Tibial nerve (tissue), 4 donors: ENCODE measurements around the gene ZNF324. TPM values are rescaled to one million over a fixed set of nuclear protein-coding genes. Genes with fewer than 3 reads are reported as not detected.

Source experiments
- DNase-seq, 2 donors: peaks; one replicate each; pipeline ENCODE4 v3.0.0-alpha.2; 2019; ENCODE audit warnings: low spot score in 2 of 2
- H3K27ac ChIP-seq, 4 donors: fragments of 200-600 bp; sonication (generic) in 3 of 4; one replicate each; pipeline ENCODE4 v1.5.1; 2017 to 2019; ENCODE audit warnings: mild to moderate bottlenecking in 1 of 4
- H3K27me3 ChIP-seq, 2 donors: fragments of 200-600 bp; sonication (generic) in 1 of 2; one replicate each; pipeline versions ENCODE4 v1.5.1 to v1.6.0; 2017 to 2019
- H3K36me3 ChIP-seq, 3 donors: fragments of 200-600 bp; sonication (generic); one replicate each; pipeline ENCODE4 v1.5.1; 2018 to 2019
- H3K4me1 ChIP-seq, 4 donors: fragments of 200-600 bp; sonication (generic) in 3 of 4; one replicate each; pipeline ENCODE4 v1.5.1; 2017 to 2019
- H3K4me3 ChIP-seq, 4 donors: fragments of 200-600 bp; sonication (generic) in 3 of 4; one replicate each; pipeline ENCODE4 v1.5.1; 2017 to 2019; ENCODE audit warnings: mild to moderate bottlenecking in 1 of 4, moderate library complexity in 1 of 4
- H3K9me3 ChIP-seq, 4 donors: fragments of 200-600 bp; sonication (generic) in 3 of 4; one replicate each; pipeline ENCODE4 v1.5.1; 2017 to 2019
- CTCF ChIP-seq, 5 experiments: fragments of 200-600 bp in 3 of 5; fragments of 450-650 bp in 2 of 5; sonication (generic) in 3 of 5; IDR thresholded peaks; one replicate each; pipeline ENCODE4 v1.5.1; 2016 to 2019; ENCODE audit warnings: antibody characterized with exemption in 5 of 5, mild to moderate bottlenecking in 3 of 5, moderate library complexity in 2 of 5
- EP300 ChIP-seq, 2 donors: sonication (generic); formaldehyde crosslinking; IDR thresholded peaks; one replicate each; pipeline ENCODE4 v1.6.1; 2017; ENCODE audit warnings: antibody characterized with exemption in 2 of 2, mild to moderate bottlenecking in 1 of 2
- POLR2A ChIP-seq, 2 donors: fragments of 450-650 bp; IDR thresholded peaks; one replicate each; pipeline ENCODE4 v1.6.1; 2017; ENCODE audit warnings: antibody characterized with exemption in 2 of 2, mild to moderate bottlenecking in 2 of 2, moderate library complexity in 2 of 2
- WGBS, 2 donors: methylation state at CpG; one replicate each; pipeline ENCODE4 v1.1.5; 2018; 5-methylcytosine and 5-hydroxymethylcytosine counted together
- total RNA-seq, 4 donors: library from RNA; depleted of rRNA; stranded (reverse); fragments of >200 nt; gene quantifications; one replicate each; pipeline ENCODE4 v1.1.0, GENCODE V29; 2016

ZNF324 gene
- total RNA-seq, 4 donors from 2014 or later = 23.6 to 33.5 (median 30.2) TPM

- Histone ChIP-seq H3K27ac (no peak overlapping the region), H3K27me3 (no peaks in the 10 kb centered on the region), H3K36me3 (no peaks in the 10 kb centered on the region), H3K4me1 (peaks cover 0 to 2% (median 0%) of the 10 kb centered on the region in 4 donors), H3K9me3 (no peaks in the 10 kb centered on the region), H3K4me3 (no peak overlapping the region)
- no peak for DNase-seq
- TF ChIP-seq EP300 (IDR thresholded peaks at IDR 0.05) (no peak), CTCF (IDR thresholded peaks at IDR 0.05) (no peak), POLR2A (IDR thresholded peaks at IDR 0.05) (no peak)
- 59 to 68% methylated on average over 14 of the region's 14 CpGs for WGBS, 2 donors
Observed at GRCh38 chr19:58492265-58492664, 25.4 kb downstream of the ZNF324 start.

GRCh38 chr19:58497634-58498170 is 30.8 kb downstream of the ZNF324 start:
- TF ChIP-seq CTCF (IDR thresholded peaks at IDR 0.05) = no peak
- Histone ChIP-seq H3K27ac (no peak overlapping the region), H3K4me3 (no peak overlapping the region), H3K27me3 (no peaks in the 10 kb centered on the region), H3K36me3 (no peaks in the 10 kb centered on the region), H3K4me1 (peaks cover 0 to 26% (median 20%) of the 10 kb centered on the region in 4 donors), H3K9me3 (no peaks in the 10 kb centered on the region)
- DNase-seq = no peak
- 81 to 84% methylated on average over 8 of the region's 8 CpGs for WGBS, 2 donors

- Histone ChIP-seq H3K9me3 (no peaks in the 10 kb centered on the region), H3K36me3 (no peaks in the 10 kb centered on the region), H3K27me3 (no peaks in the 10 kb centered on the region), H3K4me1 (peaks cover 0 to 26% (median 20%) of the 10 kb centered on the region in 4 donors), H3K27ac (peak overlapping the region; percentile 22 to 89 (median 56)), H3K4me3 (peak overlapping the region; percentile 31 to 63 (median 40))
- 58 to 62% methylated on average over 17 to 22 of the region's 22 CpGs for WGBS, 2 donors
- peak in 1 of 2 donors; percentile 30 for DNase-seq
- TF ChIP-seq EP300 (IDR thresholded peaks at IDR 0.05) (no peak), POLR2A (IDR thresholded peaks at IDR 0.05) (no peak), CTCF (IDR thresholded peaks at IDR 0.05) (no peak)
Observed at GRCh38 chr19:58498316-58499020, 31.6 kb downstream of the ZNF324 start.

- peak overlapping the region; percentile 44 to 91 (median 79) for H3K27ac ChIP-seq
- no peaks in the 10 kb centered on the region for H3K27me3 ChIP-seq
- H3K9me3 ChIP-seq = no peaks in the 10 kb centered on the region
- peak overlapping the region; percentile 31 to 63 (median 40) for H3K4me3 ChIP-seq
- TF ChIP-seq CTCF (IDR thresholded peaks at IDR 0.05) (peak in 4 of 5 experiments; percentile 20 to 61 (median 36)), EP300 (IDR thresholded peaks at IDR 0.05) (peak; percentile 86 to 91), POLR2A (IDR thresholded peaks at IDR 0.05) (peak in 1 of 2 donors; percentile 67)
- no peaks in the 10 kb centered on the region for H3K36me3 ChIP-seq
- 1 to 3% methylated on average over 31 to 38 of the region's 60 CpGs for WGBS, 2 donors
- peaks cover 0 to 26% (median 20%) of the 10 kb centered on the region in 4 donors for H3K4me1 ChIP-seq
- DNase-seq = peak; percentile 99
Observed at GRCh38 chr19:58499021-58499927, 32.4 kb downstream of the ZNF324 start.
